ENCODE results near the gene PNMT. TPM values are rescaled to one million over a fixed set of nuclear protein-coding genes. Genes with fewer than 3 reads are reported as not detected.

The PNMT gene
- total RNA-seq, 6 experiments from 2014 or later = 0.37 TPM; not detected in 4

- intact Hi-C loops (cut with DNase I) = loop anchor here in 1 of 2 donors (10.0 kb wide), 1 partner anchor 112 kb away; no protein-coding TSS in a partner anchor
- H3K36me3 ChIP-seq = no peaks in the 10 kb centered on the region
- 20% methylated on average over 2 of the region's 13 CpGs for WGBS (ENCODE audit: insufficient coverage, low coverage, low lambda C conversion rate, missing lambda C conversion rate)
- DNase-seq (no peak), ATAC-seq (no peak)
- H3K4me1 ChIP-seq = peaks cover 0 to 8% (median 3%) of the 10 kb centered on the region in 4 donors
- H3K27ac ChIP-seq = no peak overlapping the region
- peaks cover 0 to 2% of the 10 kb centered on the region in 2 donors for H3K27me3 ChIP-seq
- no peak for TF ChIP-seq CTCF (IDR thresholded peaks at IDR 0.05)
- H3K4me3 ChIP-seq = no peak overlapping the region
- no peaks in the 10 kb centered on the region for H3K9me3 ChIP-seq
These were observed 35.9 kb upstream of the PNMT start for GRCh38 chr17:39632153-39632941.

DNA sequence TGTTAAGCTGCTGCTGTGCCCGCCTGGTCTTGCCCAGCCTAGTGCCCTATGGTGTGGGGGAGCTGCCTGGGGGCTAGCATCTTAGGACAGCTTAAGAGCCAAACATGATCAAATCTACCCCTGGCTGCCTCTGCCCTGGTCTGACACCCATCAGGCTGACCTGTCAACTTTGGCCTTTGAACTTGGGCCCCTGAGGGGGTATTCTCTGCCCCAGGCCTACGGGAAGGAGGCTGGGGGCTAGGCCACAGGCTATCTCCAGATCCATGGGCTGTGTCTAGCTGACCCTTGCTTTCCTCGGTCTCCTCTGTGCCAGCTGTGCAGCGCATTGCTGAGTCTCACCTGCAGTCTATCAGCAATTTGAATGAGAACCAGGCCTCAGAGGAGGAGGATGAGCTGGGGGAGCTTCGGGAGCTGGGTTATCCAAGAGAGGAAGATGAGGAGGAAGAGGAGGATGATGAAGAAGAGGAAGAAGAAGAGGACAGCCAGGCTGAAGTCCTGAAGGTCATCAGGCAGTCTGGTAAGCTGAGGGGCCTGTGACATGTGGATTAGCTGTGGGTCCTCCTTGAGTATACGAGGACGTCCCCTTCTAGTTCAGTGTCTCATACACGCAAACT, 34.6 kb upstream of the PNMT start:
- no peak for TF ChIP-seq POLR2A (IDR thresholded peaks at IDR 0.05)
- no peak for TF ChIP-seq CTCF (IDR thresholded peaks at IDR 0.05)
- Histone ChIP-seq H3K4me3 (no peak overlapping the region), H3K27ac (no peak overlapping the region), H3K4me1 (peaks cover 0 to 16% (median 7%) of the 10 kb centered on the region in 4 donors), H3K36me3 (no peaks in the 10 kb centered on the region), H3K27me3 (no peaks in the 10 kb centered on the region), H3K9me3 (no peaks in the 10 kb centered on the region)
- DNase-seq (no peak), ATAC-seq (no peak)
- 67% methylated on average over 3 of the region's 8 CpGs for WGBS (ENCODE audit: insufficient coverage, low coverage, low lambda C conversion rate, missing lambda C conversion rate)
- intact Hi-C loops (cut with DNase I) = loop anchor here in 1 of 2 donors (10.0 kb wide), 1 partner anchor 111 kb away; no protein-coding TSS in a partner anchor

DNA sequence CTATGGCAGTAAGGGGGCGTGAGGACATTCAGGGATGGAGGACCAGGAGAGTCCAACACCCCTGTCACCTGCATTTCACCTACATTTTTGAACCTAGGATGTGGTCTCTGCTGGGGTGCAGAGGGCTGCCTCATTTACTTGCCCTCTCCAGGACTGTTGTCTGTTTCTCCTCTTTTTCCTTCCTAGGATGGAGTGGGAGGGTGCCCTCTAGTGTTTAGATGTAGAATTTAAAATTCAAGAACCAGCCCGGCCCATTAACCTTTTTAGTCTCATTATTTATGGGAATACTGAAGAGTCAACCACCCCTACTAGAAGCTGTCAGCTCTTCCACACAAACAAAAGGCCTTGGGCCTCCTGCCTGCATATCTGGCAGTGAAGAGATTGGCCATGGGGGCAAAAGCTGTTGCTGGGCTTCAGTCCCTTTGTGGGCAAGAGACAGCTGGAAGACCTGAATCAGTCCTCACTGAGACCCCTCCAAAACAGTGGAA, 33.8 kb upstream of the PNMT start:
- intact Hi-C loops (cut with DNase I) = loop anchor here in 1 of 2 donors (10.0 kb wide), 1 partner anchor 110 kb away; no protein-coding TSS in a partner anchor
- 0% methylated on average over 1 of the region's 2 CpGs for WGBS (ENCODE audit: insufficient coverage, low coverage, low lambda C conversion rate, missing lambda C conversion rate)
- Histone ChIP-seq H3K27me3 (no peaks in the 10 kb centered on the region), H3K9me3 (no peaks in the 10 kb centered on the region), H3K27ac (no peak overlapping the region), H3K4me3 (no peak overlapping the region), H3K4me1 (peaks cover 0 to 17% (median 7%) of the 10 kb centered on the region in 4 donors), H3K36me3 (no peaks in the 10 kb centered on the region)
- DNase-seq (no peak), ATAC-seq (peak in 3 of 4 donors; percentile 26 to 34 (median 26))
- TF ChIP-seq CTCF (IDR thresholded peaks at IDR 0.05) (peak; percentile 51 to 72 (median 70)), POLR2A (IDR thresholded peaks at IDR 0.05) (no peak)

GRCh38 chr17:39635614-39636176, 32.6 kb upstream of the PNMT start:
- intact Hi-C loops (cut with DNase I) = loop anchor here in 1 of 2 donors (10.0 kb wide), 1 partner anchor 109 kb away; no protein-coding TSS in a partner anchor
- Histone ChIP-seq H3K27me3 (no peaks in the 10 kb centered on the region), H3K4me1 (peaks cover 0 to 17% (median 7%) of the 10 kb centered on the region in 4 donors), H3K9me3 (no peaks in the 10 kb centered on the region), H3K36me3 (no peaks in the 10 kb centered on the region), H3K4me3 (no peak overlapping the region), H3K27ac (no peak overlapping the region)
- no peak for DNase-seq
- no peak for ATAC-seq
- 100% methylated on average over 1 of the region's 8 CpGs for WGBS (ENCODE audit: insufficient coverage, low coverage, low lambda C conversion rate, missing lambda C conversion rate)
- TF ChIP-seq POLR2A (IDR thresholded peaks at IDR 0.05) (no peak), CTCF (IDR thresholded peaks at IDR 0.05) (no peak)

Measured in right lobe of liver (tissue), 6 donors.